H1 (cell line): ENCODE data around the gene CDON. TPM values are rescaled to one million over a fixed set of nuclear protein-coding genes. Genes with fewer than 3 reads are reported as not detected.

Experiments used
- CTCF ChIA-PET: fragments of 300-600 bp; sonication (Branson Sonifier 250); formaldehyde crosslinking; loops from one replicate; lab custom pipeline; 2021; ENCODE audit not compliant: partially characterized antibody; lab: Charles Lee
- POLR2A ChIA-PET: fragments of 300-600 bp; sonication (Branson Sonifier 250); formaldehyde crosslinking; loops from one replicate; lab custom pipeline; 2021; ENCODE audit warnings: inconsistent platforms; ENCODE audit not compliant: partially characterized antibody; lab: Charles Lee
- DNase-seq, 2 experiments: peaks; one replicate each; pipeline versions ENCODE4 v3.0.0 to v3.0.0-alpha.2; 2010 to 2022; ENCODE audit warnings: low spot score in 2 of 2, low read depth in 1 of 2, mixed read lengths in 1 of 2
- FAIRE-seq: peaks from 2 replicates; lab custom pipeline; 2011; peaks lifted over from hg19 to GRCh38; lab: Jason Lieb, UNC
- H2AFZ ChIP-seq: 2 replicates; pipeline ENCODE4 v1.8.1; 2012; ENCODE audit warnings: low read length, inconsistent platforms
- H2AK5ac ChIP-seq: 2 replicates; pipeline ENCODE4 v1.6.1; 2013; ENCODE audit warnings: low read depth, low read length
- H2BK120ac ChIP-seq: replicated peaks from 2 replicates; pipeline ENCODE3; 2013; ENCODE audit warnings: low read depth, low read length, inconsistent platforms
- H2BK12ac ChIP-seq: 2 replicates; pipeline ENCODE4 v1.6.1; 2013; ENCODE audit warnings: low read depth, low read length
- H2BK15ac ChIP-seq: 2 replicates; pipeline ENCODE4 v1.6.1; 2013; ENCODE audit warnings: low read length
- H2BK20ac ChIP-seq: 2 replicates; pipeline ENCODE4 v1.6.1; 2013; ENCODE audit warnings: low read length
- H2BK5ac ChIP-seq: 2 replicates; pipeline ENCODE4 v1.6.1; 2013; ENCODE audit warnings: low read depth, low read length
- H3K14ac ChIP-seq: 2 replicates; pipeline ENCODE4 v1.6.1; 2013; ENCODE audit warnings: inconsistent platforms; ENCODE audit not compliant: insufficient read length
- H3K18ac ChIP-seq: 2 replicates; pipeline ENCODE4 v1.6.1; 2013; ENCODE audit warnings: low read length; ENCODE audit errors: extremely low read depth
- H3K23ac ChIP-seq: 2 replicates; pipeline ENCODE4 v1.6.1; 2013; ENCODE audit warnings: inconsistent platforms; ENCODE audit not compliant: insufficient read length
- H3K23me2 ChIP-seq: 2 replicates; pipeline ENCODE4 v1.6.1; 2013; ENCODE audit warnings: low read depth, low read length
- H3K27ac ChIP-seq: 2 replicates; pipeline ENCODE4 v1.6.1; 2011; ENCODE audit warnings: low read depth, low read length, inconsistent platforms
- H3K27me3 ChIP-seq, 4 experiments: replicated peaks in 1 of 4; 1 replicate in 1 of 4; 2 replicates in 3 of 4; pipeline versions ENCODE4 v1.6.1 to v1.8.1; 2011 to 2013; ENCODE audit warnings: low read length in 3 of 4, mild to moderate bottlenecking in 3 of 4, inconsistent platforms in 2 of 4, mixed read lengths in 2 of 4, moderate library complexity in 1 of 4; ENCODE audit not compliant: control insufficient read depth in 3 of 4, insufficient read depth in 3 of 4; ENCODE audit errors: extremely low read depth in 1 of 4
- H3K36me3 ChIP-seq, 4 experiments: 2 replicates each; pipeline versions ENCODE4 v1.6.1 to v1.8.1; 2011 to 2013; ENCODE audit warnings: mild to moderate bottlenecking in 4 of 4, low read length in 3 of 4, moderate library complexity in 2 of 4, control low read depth in 1 of 4, inconsistent platforms in 1 of 4; ENCODE audit not compliant: insufficient read depth in 4 of 4, control insufficient read depth in 2 of 4
- H3K4ac ChIP-seq: replicated peaks from 2 replicates; pipeline ENCODE3; 2013; ENCODE audit warnings: low read length, low read depth, mixed read lengths, inconsistent platforms; ENCODE audit not compliant: insufficient read length
- H3K4me1 ChIP-seq, 4 experiments: replicated peaks in 1 of 4; 1 replicate in 1 of 4; 2 replicates in 3 of 4; pipeline versions ENCODE4 v1.6.1 to v1.8.1; 2011 to 2013; ENCODE audit warnings: low read length in 3 of 4, inconsistent platforms in 2 of 4, mixed read lengths in 1 of 4; ENCODE audit not compliant: insufficient read depth in 4 of 4, control insufficient read depth in 3 of 4
- H3K4me2 ChIP-seq, 2 experiments: 2 replicates each; pipeline versions ENCODE4 v1.6.1 to v1.8.1; 2011 to 2013; ENCODE audit warnings: low read depth in 2 of 2, low read length in 2 of 2, control low read depth in 1 of 2, inconsistent platforms in 1 of 2, mild to moderate bottlenecking in 1 of 2; ENCODE audit not compliant: insufficient read depth in 1 of 2
- H3K4me3 ChIP-seq, 4 experiments: fragments of 200-600, 300-600 bp in 1 of 4; sonication (generic), shearing (Covaris generic), sonication (Bioruptor Twin) in 1 of 4; 2 replicates each; pipeline versions ENCODE4 v1.5.1 to v1.8.1; 2011 to 2016; ENCODE audit warnings: low read length in 4 of 4, low read depth in 3 of 4, control low read depth in 2 of 4, inconsistent platforms in 2 of 4, mild to moderate bottlenecking in 2 of 4, mixed read lengths in 1 of 4, moderate library complexity in 1 of 4; ENCODE audit not compliant: insufficient read depth in 2 of 4; ENCODE audit errors: extremely low read depth in 1 of 4
- H3K56ac ChIP-seq: replicated peaks from 2 replicates; pipeline ENCODE3; 2013; ENCODE audit warnings: low read depth, mild to moderate bottlenecking, mixed read lengths, low read length, inconsistent platforms; ENCODE audit not compliant: insufficient read length
- H3K79me1 ChIP-seq: 2 replicates; pipeline ENCODE4 v1.6.1; 2013; ENCODE audit warnings: low read depth, low read length, control low read depth
- H3K79me2 ChIP-seq, 2 experiments: 2 replicates each; pipeline versions ENCODE4 v1.6.1 to v1.8.1; 2012 to 2013; ENCODE audit warnings: low read length in 2 of 2, mild to moderate bottlenecking in 2 of 2, inconsistent platforms in 1 of 2; ENCODE audit not compliant: insufficient read depth in 2 of 2, control insufficient read depth in 1 of 2
- H3K9ac ChIP-seq, 4 experiments: replicated peaks in 1 of 4; 1 replicate in 1 of 4; 2 replicates in 3 of 4; pipeline versions ENCODE4 v1.6.1 to v1.8.1; 2011 to 2013; ENCODE audit warnings: low read depth in 3 of 4, low read length in 3 of 4, control low read depth in 2 of 4, mild to moderate bottlenecking in 2 of 4, moderate library complexity in 2 of 4, inconsistent platforms in 1 of 4; ENCODE audit errors: extremely low read depth in 1 of 4
- H3K9me3 ChIP-seq, 2 experiments: 2 replicates each; pipeline versions ENCODE4 v1.6.1 to v1.8.1; 2012 to 2013; ENCODE audit warnings: mild to moderate bottlenecking in 2 of 2, moderate library complexity in 2 of 2, control low read depth in 1 of 2, inconsistent platforms in 1 of 2, low read depth in 1 of 2, low read length in 1 of 2, mixed read lengths in 1 of 2; ENCODE audit not compliant: insufficient read depth in 2 of 2
- H4K20me1 ChIP-seq, 2 experiments: replicated peaks in 1 of 2; 2 replicates each; pipeline versions ENCODE3 to v1.8.1; 2011 to 2013; ENCODE audit warnings: inconsistent platforms in 2 of 2, low read length in 2 of 2, mild to moderate bottlenecking in 1 of 2; ENCODE audit not compliant: insufficient read depth in 2 of 2, control insufficient read depth in 1 of 2
- H4K5ac ChIP-seq: 2 replicates; pipeline ENCODE4 v1.6.1; 2013; ENCODE audit warnings: low read length, low read depth, mixed read lengths, inconsistent platforms; ENCODE audit not compliant: insufficient read length
- H4K8ac ChIP-seq: 2 replicates; pipeline ENCODE4 v1.8.0; 2013; ENCODE audit warnings: mild to moderate bottlenecking, moderate library complexity, low read length, inconsistent platforms; ENCODE audit not compliant: insufficient read depth; ENCODE audit errors: extremely low read depth
- H4K91ac ChIP-seq: replicated peaks from 2 replicates; pipeline ENCODE3; 2013; ENCODE audit warnings: low read length, mixed read lengths, inconsistent platforms; ENCODE audit not compliant: insufficient read length
- CBX5 ChIP-seq: fragments of 300-800, 300-1000 bp; sonication (generic); IDR thresholded peaks from 2 replicates; pipeline ENCODE4 v1.7.1; 2016; ENCODE audit warnings: antibody characterized with exemption, low read length, low read depth
- WGBS, 2 experiments: shearing (Covaris generic) in 1 of 2; methylation state at CpG; one replicate each; pipeline versions ENCODE4 v1.1.6 to v1.1.7; 2013 to 2015; ENCODE audit warnings: low lambda C conversion rate in 2 of 2, mixed read lengths in 2 of 2, inconsistent platforms in 1 of 2, low coverage in 1 of 2, missing lambda C conversion rate in 1 of 2; ENCODE audit not compliant: insufficient replicate concordance in 2 of 2, insufficient coverage in 1 of 2, insufficient read length in 1 of 2; ENCODE audit errors: extremely low coverage in 1 of 2, missing lambda C conversion rate in 1 of 2; 5-methylcytosine and 5-hydroxymethylcytosine counted together
- polyA plus RNA-seq, 7 experiments: library from polyadenylated mRNA; depleted of rRNA in 3 of 7; stranded (reverse) in 5 of 7; unstranded in 2 of 7; fragments of >200 nt in 5 of 7; fragments of 200-250 nt in 2 of 7; gene quantifications; 1 replicate in 5 of 7; 2 replicates in 1 of 7; 4 replicates in 1 of 7; pipeline versions ENCODE4 v1.2.1 to v1.2.3, GENCODE V29; 2011 to 2013; ENCODE audit warnings: missing spikeins in 2 of 7, mixed read lengths in 2 of 7
- total RNA-seq: library from RNA; stranded (reverse); fragmentation: NEBNext Ultra II Directional; extraction: Animal tissue kit (Norgen Biotek cat#: 25700); gene quantifications from 2 replicates; pipeline ENCODE4 v1.2.1, GENCODE V29; 2021

Gene CDON
- total and polyA plus RNA-seq, 2 of the 8 experiments (the other 6 are each of a cell fraction or from before 2014, with no cell fraction given) = 11.0 to 32.5 TPM

GRCh38 chr11:125982348-125982730, 80.3 kb downstream of the CDON start:
- Histone ChIP-seq H3K23me2 (no peaks in the 10 kb centered on the region), H2BK15ac (no peak overlapping the region), H3K4ac (no peak overlapping the region), H2BK5ac (no peak overlapping the region), H4K8ac (no peak overlapping the region), H3K4me3 (no peak overlapping the region), H2BK20ac (no peak overlapping the region), H3K23ac (no peak overlapping the region), H2BK120ac (no peak overlapping the region), H3K79me1 (no peaks in the 10 kb centered on the region), H3K27me3 (no peaks in the 10 kb centered on the region), H3K18ac (no peak overlapping the region), H2AK5ac (no peak overlapping the region), H4K5ac (no peak overlapping the region), H4K91ac (no peak overlapping the region), H3K36me3 (peaks cover 0 to 9% (median 5%) of the 10 kb centered on the region in 4 experiments; a peak in 5 of 8 replicates), H3K27ac (no peak overlapping the region), H4K20me1 (no peaks in the 10 kb centered on the region), H3K79me2 (no peaks in the 10 kb centered on the region), H2AFZ (no peak overlapping the region), H2BK12ac (no peak overlapping the region), H3K9me3 (no peaks in the 10 kb centered on the region), H3K56ac (no peak overlapping the region), H3K4me1 (peaks cover 0 to 3% (median 0%) of the 10 kb centered on the region in 4 experiments; a peak in 2 of 7 replicates), H3K4me2 (no peak overlapping the region), H3K14ac (no peak overlapping the region), H3K9ac (no peak overlapping the region)
- FAIRE-seq (no peak), DNase-seq (no peak)
- 95% methylated on average over 3 of the region's 3 CpGs; no CpG with 5 or more reads in 1 of the 2 experiments for WGBS, 2 experiments
- CTCF ChIA-PET = interaction anchor here (0.6 kb wide), 1 partner anchor 40 kb away, joined by 3 read pairs; no protein-coding TSS in a partner anchor
- no peak for TF ChIP-seq CBX5
- POLR2A ChIA-PET = interaction anchor here (0.6 kb wide), 1 partner anchor 238 kb away, joined by 3 read pairs; no protein-coding TSS in a partner anchor
